ENCODE measurements around the gene SCLY. TPM values are rescaled to one million over a fixed set of nuclear protein-coding genes. Genes with fewer than 3 reads are reported as not detected.

SCLY gene
- polyA plus RNA-seq, 2 of the 4 experiments (the other 2 are of a cell fraction): 19.0 to 28.3 TPM

GRCh38 chr2:238030422-238031155, 30.2 kb upstream of the SCLY start:
- no peaks in the 10 kb centered on the region for H3K9me3 ChIP-seq
- CTCF ChIA-PET: no interaction called here
- TF ChIP-seq MAX (IDR thresholded peaks at IDR 0.05) (no peak), HDAC2 (IDR thresholded peaks at IDR 0.05) (no peak), HOXA7 (CRISPR knock-in tag; IDR thresholded peaks at IDR 0.05) (no peak), PHF8 (IDR thresholded peaks at IDR 0.05; ENCODE audit: borderline replicate concordance, low read depth) (no peak), HMGXB4 (CRISPR knock-in tag; IDR thresholded peaks at IDR 0.05; ENCODE audit: borderline replicate concordance) (no peak), ATOH8 (CRISPR knock-in tag; IDR thresholded peaks at IDR 0.05; ENCODE audit: low read depth) (no peak), NR3C1 (IDR thresholded peaks at IDR 0.05) (no peak), EHF (CRISPR knock-in tag; IDR thresholded peaks at IDR 0.05) (no peak), E2F6 (IDR thresholded peaks at IDR 0.05; ENCODE audit: borderline replicate concordance, low read depth) (no peak), FOSL2 (IDR thresholded peaks at IDR 0.05) (no peak), FOSL2 (CRISPR knock-in tag; IDR thresholded peaks at IDR 0.05) (no peak), ZNF302 (CRISPR knock-in tag; IDR thresholded peaks at IDR 0.05) (no peak), ZFP36 (IDR thresholded peaks at IDR 0.05; ENCODE audit: borderline replicate concordance, partially characterized antibody) (no peak), RAD21 (conservative IDR thresholded peaks at IDR 0.05 in 1 of 2, IDR thresholded peaks at IDR 0.05 in 1 of 2) (no peak), HES2 (IDR thresholded peaks at IDR 0.05) (no peak), CBX2 (IDR thresholded peaks at IDR 0.05; ENCODE audit: borderline replicate concordance, low read depth) (no peak), KDM5A (IDR thresholded peaks at IDR 0.05) (no peak), ELK1 (IDR thresholded peaks at IDR 0.05; ENCODE audit: low read depth, low read length) (no peak), JUNB (IDR thresholded peaks at IDR 0.05) (no peak), TFCP2L1 (CRISPR knock-in tag; IDR thresholded peaks at IDR 0.05) (no peak)
- POLR2A ChIA-PET: no interaction called here
- 92% methylated on average over 8 of the region's 8 CpGs for WGBS (ENCODE audit: missing lambda C conversion rate)
- DNase-seq (ENCODE audit: low read depth in 1 of 2, low spot score in 1 of 2): no peak
- no peak overlapping the region for H3K4me3 ChIP-seq
- FAIRE-seq: no peak
- ATAC-seq: peak; percentile 47 to 62; a peak in 4 of 6 replicates
- no peak overlapping the region for H3K4me2 ChIP-seq
- H3K27ac ChIP-seq: no peak overlapping the region
- no peaks in the 10 kb centered on the region for H3K4me1 ChIP-seq

- 93% methylated on average over 4 of the region's 4 CpGs for WGBS (ENCODE audit: missing lambda C conversion rate)
- ChIA-PET CTCF (no interaction called here), POLR2A (no interaction called here)
- no peak overlapping the region for H3K27ac ChIP-seq
- FAIRE-seq (no peak), DNase-seq (ENCODE audit: low read depth in 1 of 2, low spot score in 1 of 2) (no peak), ATAC-seq (no peak)
- no peaks in the 10 kb centered on the region for H3K4me1 ChIP-seq
- H3K4me3 ChIP-seq: no peak overlapping the region
- TF ChIP-seq HES2 (IDR thresholded peaks at IDR 0.05) (no peak), RARB (CRISPR knock-in tag; IDR thresholded peaks at IDR 0.05) (no peak), MYC (IDR thresholded peaks at IDR 0.05; ENCODE audit: borderline replicate concordance, low read length) (no peak), USF2 (IDR thresholded peaks at IDR 0.05) (no peak), ZSCAN20 (CRISPR knock-in tag; IDR thresholded peaks at IDR 0.05) (no peak)
- H3K9me3 ChIP-seq: no peaks in the 10 kb centered on the region
- no peak overlapping the region for H3K4me2 ChIP-seq
Measured at GRCh38 chr2:238031751-238032150, 29.1 kb upstream of the SCLY start.
